ENCODE measurements around the gene ERBB4. TPM values are rescaled to one million over a fixed set of nuclear protein-coding genes. Genes with fewer than 3 reads are reported as not detected.

ERBB4 gene
- total RNA-seq, 1 donor from 2014 or later = 0.43 TPM

DNA sequence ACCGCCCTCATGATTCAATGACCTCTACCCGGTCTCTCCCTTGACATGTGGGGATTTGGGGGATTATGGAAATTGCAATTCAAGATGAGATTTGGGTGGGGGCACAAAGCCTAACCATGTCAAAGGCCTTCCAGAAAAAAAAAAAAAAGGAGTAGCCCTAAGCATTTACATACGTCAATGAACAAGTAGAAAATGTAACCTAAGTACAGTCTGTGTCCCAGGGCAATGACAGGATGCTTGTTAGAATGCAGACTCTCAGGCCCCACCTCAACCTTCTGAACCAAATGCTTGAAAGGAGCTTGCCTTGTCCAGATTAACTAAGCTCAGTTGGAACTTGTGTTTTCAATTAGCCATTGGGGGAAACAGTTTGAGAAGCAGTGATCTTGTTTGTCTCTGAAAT is 1180.1 kb downstream of the ERBB4 start:
- DNase-seq (ENCODE audit: low spot score) = no peak

DNA sequence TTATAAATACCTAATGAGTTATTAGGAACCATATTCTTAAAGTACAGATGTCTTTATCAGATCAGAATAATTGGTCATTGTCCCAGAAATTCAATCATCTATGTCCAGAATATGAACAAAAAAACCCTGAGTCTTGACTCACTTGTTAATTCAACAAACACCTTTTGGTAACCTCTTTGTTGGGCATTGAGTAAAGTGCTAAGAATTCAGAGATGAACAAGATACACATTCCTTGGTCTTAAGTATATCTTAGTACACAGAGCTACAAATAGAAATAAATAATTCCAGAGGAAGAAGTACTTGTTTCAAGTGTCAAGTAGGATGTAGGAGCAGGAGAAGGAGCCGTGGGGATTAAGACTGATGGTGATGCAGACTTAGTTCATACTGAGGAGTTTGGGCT is 1184.1 kb downstream of the ERBB4 start:
- DNase-seq (ENCODE audit: low spot score) = no peak

DNA sequence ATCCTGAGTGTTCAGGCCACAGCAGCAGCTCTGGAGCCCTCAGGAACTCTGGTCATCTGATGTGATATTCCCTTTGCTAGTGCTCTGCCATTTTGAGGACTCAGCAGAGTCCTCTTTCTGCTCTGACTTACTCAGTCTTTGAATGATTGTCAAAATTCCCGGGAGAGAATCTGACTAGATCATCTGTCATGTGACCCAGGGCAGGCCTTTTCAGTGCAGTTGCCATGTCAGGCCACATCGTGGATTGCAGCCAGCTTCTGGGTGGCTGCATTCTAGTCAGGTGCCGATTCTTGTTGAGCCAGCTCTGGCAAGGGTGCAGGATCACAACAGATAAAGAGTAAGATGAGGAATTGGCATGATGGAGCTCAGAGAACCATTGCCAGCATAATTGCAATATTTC is 1186.6 kb downstream of the ERBB4 start:
- no peak for DNase-seq (ENCODE audit: low spot score)

DNA sequence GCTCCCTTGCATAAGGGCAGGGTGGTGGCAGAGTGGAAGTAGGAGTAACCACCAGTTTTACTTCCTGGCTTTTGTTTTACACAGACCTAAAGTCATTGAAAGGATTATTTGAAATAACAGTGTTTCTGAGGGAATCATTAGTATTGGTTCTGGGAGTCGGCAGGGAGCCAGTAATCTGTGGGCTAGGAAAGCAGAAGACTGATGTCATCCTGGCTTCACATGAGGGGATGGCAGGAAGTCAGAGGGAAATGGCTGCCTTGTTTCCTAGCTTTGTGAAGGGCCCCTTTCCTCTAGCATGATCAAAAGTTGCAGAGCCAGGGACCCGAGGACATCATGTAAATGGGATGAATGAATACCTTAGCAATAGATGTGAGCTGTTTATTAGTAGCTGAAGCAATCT is 1189.6 kb downstream of the ERBB4 start:
- no peak for DNase-seq (ENCODE audit: low spot score)

DNA sequence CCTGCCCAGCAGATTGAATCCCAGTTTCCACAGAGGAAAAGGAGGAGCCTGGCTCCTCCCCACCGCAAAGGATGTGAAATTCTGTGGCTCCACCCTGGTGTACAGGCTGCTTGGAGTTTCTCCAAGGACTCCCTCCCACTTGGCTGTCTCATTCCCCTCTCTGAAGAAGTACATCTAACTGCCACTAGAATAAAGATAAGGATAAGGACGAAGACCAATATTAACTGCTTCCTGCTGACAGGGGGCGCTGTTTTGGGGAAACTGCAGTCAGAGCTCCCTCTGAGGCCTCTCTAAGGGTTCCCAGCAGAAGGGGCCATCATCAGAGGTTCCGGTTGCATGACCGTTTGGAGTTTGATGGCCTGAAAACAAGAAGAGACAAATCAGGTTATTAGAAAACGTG is 1191.3 kb downstream of the ERBB4 start:
- no peak for DNase-seq (ENCODE audit: low spot score)

DNA sequence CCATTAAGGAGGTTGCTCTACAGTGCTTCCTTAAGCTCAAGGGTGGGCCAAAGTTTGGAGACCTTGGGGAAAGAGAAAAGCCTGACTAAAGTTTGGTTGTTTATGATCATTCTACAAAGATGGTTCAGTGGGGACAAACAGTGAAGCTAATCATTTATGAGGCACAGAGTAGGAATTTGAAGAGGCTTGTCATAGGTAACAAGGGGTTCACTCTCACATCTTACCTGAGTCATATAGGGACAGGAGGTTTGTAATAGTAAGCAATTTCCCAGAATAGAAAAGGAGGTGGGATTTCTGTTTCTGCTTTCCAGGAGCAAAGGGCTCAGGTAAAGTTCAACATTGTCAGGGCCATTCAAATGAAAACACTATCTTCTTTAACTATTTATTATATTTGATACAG is 1194.3 kb downstream of the ERBB4 start:
- DNase-seq (ENCODE audit: low spot score) = no peak

DNA sequence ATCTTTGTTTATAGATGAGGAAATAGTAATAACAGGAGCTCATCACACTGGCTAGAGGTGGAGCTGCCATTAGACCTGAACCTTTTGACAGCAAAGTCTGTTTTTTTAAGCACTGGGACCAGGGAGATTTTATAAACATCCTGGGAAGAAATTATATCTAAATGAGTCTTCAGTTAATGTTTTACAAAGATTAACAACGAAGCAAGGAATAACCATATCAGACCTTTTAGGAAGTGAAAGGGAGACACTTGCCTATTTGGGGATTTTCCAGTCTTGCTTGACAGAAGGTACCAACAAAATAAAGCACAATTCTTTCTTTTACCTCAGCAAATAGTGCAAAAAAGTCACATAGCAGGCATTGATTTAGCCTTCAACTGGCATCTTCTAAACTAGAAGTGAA is 1205.2 kb downstream of the ERBB4 start:
- no peak for DNase-seq (ENCODE audit: low spot score)

DNA sequence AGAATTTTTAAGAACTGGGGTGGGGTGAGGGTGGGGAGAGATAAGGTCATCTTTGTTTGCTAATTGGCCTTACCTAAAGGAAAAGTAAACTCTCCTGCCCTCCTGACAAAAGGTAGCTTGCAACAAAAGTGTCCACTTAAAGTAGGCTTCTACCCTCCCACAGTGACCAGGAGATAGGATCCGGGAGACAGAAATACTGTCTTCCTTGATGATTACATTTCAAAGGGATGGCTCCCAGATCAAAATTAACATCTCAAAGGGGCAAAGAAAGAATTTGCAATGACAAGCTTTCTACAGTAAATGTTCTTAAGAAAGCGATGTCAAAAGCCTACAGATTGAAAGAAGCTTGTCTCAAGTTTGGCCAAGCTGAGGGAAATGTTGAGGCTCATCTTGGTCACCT is 1206.9 kb downstream of the ERBB4 start:
- no peak for DNase-seq (ENCODE audit: low spot score)

DNA sequence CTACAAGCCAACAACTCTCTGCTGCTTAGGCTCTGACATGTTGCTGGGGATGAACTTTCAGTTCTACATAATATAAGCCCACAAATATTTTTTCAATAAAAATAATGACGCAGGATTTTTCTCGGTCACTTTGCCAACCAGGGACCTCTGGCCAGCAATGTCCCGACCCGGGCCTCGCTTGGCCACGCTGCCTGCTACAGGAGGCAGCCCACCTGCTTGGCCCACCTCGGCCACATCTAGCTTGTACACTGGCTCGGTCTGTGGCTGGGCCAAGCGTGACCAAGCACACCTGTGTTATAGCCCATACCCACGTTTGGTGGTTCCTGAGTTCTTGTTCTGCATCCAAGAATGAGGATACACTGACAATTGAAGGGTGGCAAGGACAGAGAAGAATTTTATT is 1208.7 kb downstream of the ERBB4 start:
- DNase-seq (ENCODE audit: low spot score) = no peak

DNA sequence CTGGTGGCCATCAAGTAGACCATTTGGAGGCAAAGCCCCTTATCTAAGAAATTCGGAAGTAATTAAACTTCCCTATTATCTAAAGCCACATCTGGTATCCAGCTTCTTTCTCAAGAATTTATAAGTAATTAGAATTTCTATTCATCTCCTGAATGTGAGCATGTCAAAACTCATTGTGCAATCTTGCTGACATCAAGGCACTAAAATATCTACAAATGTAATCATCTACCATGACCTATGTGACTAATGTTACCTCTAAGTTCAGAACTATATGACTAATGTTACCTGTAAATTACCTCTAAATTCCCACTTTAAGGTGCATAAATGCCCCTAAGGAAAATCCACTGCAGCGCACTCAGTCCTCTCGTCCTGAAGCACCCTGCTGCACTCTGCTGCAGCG is 1209.2 kb downstream of the ERBB4 start:
- DNase-seq (ENCODE audit: low spot score) = no peak

DNA sequence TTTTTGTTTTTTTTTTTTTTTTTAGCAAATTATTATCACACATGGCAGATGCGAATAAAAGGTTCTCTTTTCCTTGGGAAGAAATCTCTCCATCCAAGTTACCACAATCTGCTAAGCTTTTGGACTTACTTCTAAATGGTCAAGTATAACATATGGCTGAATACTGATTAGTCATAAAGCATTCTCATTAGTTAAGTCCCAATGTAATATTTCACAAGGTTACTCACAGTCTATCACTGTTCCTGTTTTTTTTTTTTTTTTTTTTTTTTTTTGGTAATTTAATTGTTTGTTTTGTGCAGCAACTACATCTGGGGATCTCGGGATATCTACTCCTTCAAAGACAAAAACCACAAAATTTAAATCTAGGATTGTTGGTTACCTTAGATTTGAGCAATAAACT is 1210.5 kb downstream of the ERBB4 start:
- no peak for DNase-seq (ENCODE audit: low spot score)
